Activated B cell treated with CpG ODN at 0.5 μM for 24 hours (primary cell): Measurements from ENCODE around the gene INTS13. TPM values are rescaled to one million over a fixed set of nuclear protein-coding genes. Genes with fewer than 3 reads are reported as not detected.

Experiments used
- ATAC-seq: fragments of 200-7000 bp; cut with Tn5 transposase; one replicate; pipeline ENCODE4 v1.10.0; 2021; ENCODE audit warnings: low read depth, mild to moderate bottlenecking, moderate library complexity
- CTCF ChIA-PET: fragments of 350-600 bp; sonication (Branson Sonifier 250); formaldehyde crosslinking; loops from one replicate; lab custom pipeline; 2021; ENCODE audit warnings: antibody characterized with exemption; lab: Charles Lee
- POLR2A ChIA-PET: fragments of 350-600 bp; sonication (Branson Sonifier 250); formaldehyde crosslinking; loops from one replicate; lab custom pipeline; 2021; ENCODE audit warnings: antibody characterized with exemption; lab: Charles Lee
- DNase-seq: peaks from one replicate; pipeline ENCODE4 v3.0.0; 2022
- H3K27ac Mint-ChIP-seq: one replicate; pipeline ENCODE4 v1.8.0; 2020; ENCODE audit warnings: mixed read lengths
- H3K27me3 Mint-ChIP-seq: one replicate; pipeline ENCODE4 v1.8.0; 2021; ENCODE audit warnings: mixed read lengths
- H3K36me3 Mint-ChIP-seq: one replicate; pipeline ENCODE4 v1.8.0; 2021; ENCODE audit warnings: low read depth, mixed read lengths
- H3K4me1 Mint-ChIP-seq: one replicate; pipeline ENCODE4 v1.8.0; 2021; ENCODE audit warnings: mixed read lengths
- H3K4me3 Mint-ChIP-seq: one replicate; pipeline ENCODE4 v1.8.0; 2020; ENCODE audit warnings: mild to moderate bottlenecking, mixed read lengths
- H3K9me3 Mint-ChIP-seq: one replicate; pipeline ENCODE4 v1.8.0; 2020; ENCODE audit warnings: mixed read lengths
- CTCF ChIP-seq: fragments of 200-600 bp; IDR thresholded peaks from one replicate; pipeline ENCODE4 v1.8.0; 2022; ENCODE audit warnings: antibody characterized with exemption, mild to moderate bottlenecking
- intact Hi-C: fragments of 100-400 bp; cut with micrococcal nuclease; formaldehyde crosslinking; loops from one replicate; pipeline ENCODE4 v1.15.1; 2024
- total RNA-seq: library from RNA; stranded (reverse); gene quantifications from 2 replicates; pipeline ENCODE4 v1.2.3, GENCODE V29; 2022

INTS13 gene
- total RNA-seq, 1 donor from 2014 or later: 25.0 TPM

- TF ChIP-seq CTCF: no peak
- intact Hi-C loops: no loop called here
- no peak overlapping the region for H3K27ac Mint-ChIP-seq
- no peaks in the 10 kb centered on the region for H3K9me3 Mint-ChIP-seq
- no peaks in the 10 kb centered on the region for H3K27me3 Mint-ChIP-seq
- ATAC-seq (no peak), DNase-seq (no peak)
- ChIA-PET POLR2A (no interaction called here), CTCF (no interaction called here)
- peaks cover 56% of the 10 kb centered on the region for H3K36me3 Mint-ChIP-seq
- peaks cover 16% of the 10 kb centered on the region for H3K4me1 Mint-ChIP-seq
- H3K4me3 Mint-ChIP-seq: no peak overlapping the region
These were observed 38.9 kb upstream of the INTS13 start for GRCh38 chr12:26976687-26977086.

- CTCF ChIA-PET: interaction anchor here (1.3 to 1.5 kb wide), 3 partner anchors 37 to 333 kb away, joined by 3 to 4 read pairs (median 3); no protein-coding TSS in a partner anchor
- ATAC-seq (peak; percentile 97), DNase-seq (no peak)
- Mint-ChIP-seq H3K4me1 (peaks cover 26% of the 10 kb centered on the region), H3K27ac (peak overlapping the region; percentile 30), H3K4me3 (no peak overlapping the region), H3K36me3 (peaks cover 55% of the 10 kb centered on the region), H3K27me3 (no peaks in the 10 kb centered on the region), H3K9me3 (no peaks in the 10 kb centered on the region)
- intact Hi-C loops: loop anchor here (1.0 to 2.0 kb wide), 2 partner anchors 34 to 43 kb away; partner anchors contain the start of genes FGFR1OP2 and TM7SF3
- POLR2A ChIA-PET: interaction anchor here (1.2 kb wide), 1 partner anchor 41 kb away, joined by 4 read pairs; no protein-coding TSS in a partner anchor
- no peak for TF ChIP-seq CTCF
These were observed 34.2 kb upstream of the INTS13 start for GRCh38 chr12:26971963-26972362.

GRCh38 chr12:26970136-26970535, 32.4 kb upstream of the INTS13 start:
- no peaks in the 10 kb centered on the region for H3K27me3 Mint-ChIP-seq
- peaks cover 46% of the 10 kb centered on the region for H3K36me3 Mint-ChIP-seq
- ChIA-PET POLR2A (no interaction called here), CTCF (no interaction called here)
- H3K27ac Mint-ChIP-seq: no peak overlapping the region
- peaks cover 14% of the 10 kb centered on the region for H3K4me1 Mint-ChIP-seq
- intact Hi-C loops: no loop called here
- DNase-seq: no peak
- no peaks in the 10 kb centered on the region for H3K9me3 Mint-ChIP-seq
- no peak for TF ChIP-seq CTCF
- no peak for ATAC-seq
- H3K4me3 Mint-ChIP-seq: no peak overlapping the region

- no peak for TF ChIP-seq CTCF
- Mint-ChIP-seq H3K9me3 (no peaks in the 10 kb centered on the region), H3K4me1 (peaks cover 11% of the 10 kb centered on the region), H3K27me3 (no peaks in the 10 kb centered on the region), H3K4me3 (no peak overlapping the region), H3K27ac (no peak overlapping the region), H3K36me3 (peaks cover 56% of the 10 kb centered on the region)
- ChIA-PET POLR2A (no interaction called here), CTCF (no interaction called here)
- intact Hi-C loops: no loop called here
- no peak for DNase-seq
- no peak for ATAC-seq
These were observed 29.1 kb upstream of the INTS13 start for GRCh38 chr12:26966842-26967241.

- Mint-ChIP-seq H3K27ac (no peak overlapping the region), H3K27me3 (no peaks in the 10 kb centered on the region), H3K36me3 (peaks cover 60% of the 10 kb centered on the region), H3K9me3 (no peaks in the 10 kb centered on the region), H3K4me3 (no peak overlapping the region), H3K4me1 (no peaks in the 10 kb centered on the region)
- intact Hi-C loops: no loop called here
- no peak for TF ChIP-seq CTCF
- ChIA-PET CTCF (no interaction called here), POLR2A (no interaction called here)
- DNase-seq: no peak
- ATAC-seq: no peak
These were observed 25.6 kb upstream of the INTS13 start for GRCh38 chr12:26963413-26963812.
